IMR-90 (cell line): ENCODE data around the gene PLA2G12A. TPM values are rescaled to one million over a fixed set of nuclear protein-coding genes. Genes with fewer than 3 reads are reported as not detected.

Experiments used
- ATAC-seq: fragments of 200-7000 bp; cut with Tn5 transposase; 2 replicates; pipeline ENCODE4 v1.9.1; 2020; ENCODE audit warnings: low read depth, mild to moderate bottlenecking, moderate library complexity
- BruUV-seq: library from RNA; stranded (reverse); fragments of 400-500 nt; replicated peaks from 2 replicates; lab custom pipeline; 2021; lab: Mats Ljungman, UMichigan
- CTCF ChIA-PET: fragments of 300-600 bp; formaldehyde crosslinking; extraction: SDS; loops from one replicate; lab custom pipeline; 2021; ENCODE audit warnings: antibody characterized with exemption; lab: Yijun Ruan, JAX
- POLR2A ChIA-PET: fragments of 300-600 bp; sonication (Branson Sonifier 250); formaldehyde crosslinking; loops from one replicate; lab custom pipeline; 2022; ENCODE audit warnings: antibody characterized with exemption; ENCODE audit not compliant: unreplicated experiment; lab: Charles Lee
- DNase-seq: peaks from one replicate; pipeline ENCODE4 v3.0.0; 2013
- H2AFZ ChIP-seq: replicated peaks from 2 replicates; pipeline ENCODE3; 2013; ENCODE audit warnings: low read length, mild to moderate bottlenecking; ENCODE audit not compliant: poor library complexity
- H2AK5ac ChIP-seq: 2 replicates; pipeline ENCODE4 v1.6.1; 2013; ENCODE audit warnings: low read depth, low read length, inconsistent platforms
- H2AK9ac ChIP-seq: replicated peaks from 2 replicates; pipeline ENCODE3; 2013; ENCODE audit warnings: mild to moderate bottlenecking, low read depth, low read length, moderate library complexity; ENCODE audit not compliant: poor library complexity
- H2BK120ac ChIP-seq: 2 replicates; pipeline ENCODE4 v1.6.1; 2013; ENCODE audit warnings: low read depth, low read length, inconsistent platforms
- H2BK15ac ChIP-seq: 3 replicates; pipeline ENCODE4 v1.6.1; 2013; ENCODE audit warnings: low read depth, low read length, inconsistent platforms
- H2BK20ac ChIP-seq: 2 replicates; pipeline ENCODE4 v1.6.1; 2013; ENCODE audit warnings: low read depth, mild to moderate bottlenecking, inconsistent platforms, low read length, moderate library complexity
- H2BK5ac ChIP-seq: 2 replicates; pipeline ENCODE4 v1.6.1; 2013; ENCODE audit warnings: mild to moderate bottlenecking, low read depth, low read length, inconsistent platforms; ENCODE audit not compliant: poor library complexity, severe bottlenecking
- H3K14ac ChIP-seq: replicated peaks from 2 replicates; pipeline ENCODE4 v1.6.1; 2013; ENCODE audit warnings: low read depth, low read length, inconsistent platforms
- H3K18ac ChIP-seq: 2 replicates; pipeline ENCODE4 v1.6.1; 2013; ENCODE audit warnings: low read depth, low read length, control low read depth
- H3K23ac ChIP-seq: 2 replicates; pipeline ENCODE4 v1.6.1; 2013; ENCODE audit warnings: low read depth, low read length, inconsistent platforms
- H3K27ac ChIP-seq: 2 replicates; pipeline ENCODE4 v1.5.1; 2013; ENCODE audit warnings: mild to moderate bottlenecking, control low read depth, low read length; ENCODE audit not compliant: insufficient read depth
- H3K27me3 ChIP-seq: 2 replicates; pipeline ENCODE4 v1.6.1; 2013; ENCODE audit warnings: low read length; ENCODE audit not compliant: control insufficient read depth, insufficient read depth
- H3K36me3 ChIP-seq: 2 replicates; pipeline ENCODE4 v1.6.1; 2013; ENCODE audit warnings: low read length, mixed read lengths; ENCODE audit not compliant: control insufficient read depth, insufficient read depth
- H3K4ac ChIP-seq: 2 replicates; pipeline ENCODE4 v1.6.1; 2013; ENCODE audit warnings: low read depth, low read length, inconsistent platforms
- H3K4me1 ChIP-seq: 2 replicates; pipeline ENCODE4 v1.6.1; 2013; ENCODE audit warnings: low read length, mixed read lengths; ENCODE audit not compliant: control insufficient read depth, insufficient read depth
- H3K4me2 ChIP-seq: 2 replicates; pipeline ENCODE4 v1.6.1; 2013; ENCODE audit warnings: low read depth, mild to moderate bottlenecking, control low read depth, low read length, moderate library complexity
- H3K4me3 ChIP-seq: 2 replicates; pipeline ENCODE4 v1.5.1; 2013; ENCODE audit warnings: low read depth, mild to moderate bottlenecking, control low read depth, low read length, moderate library complexity; ENCODE audit not compliant: insufficient read depth
- H3K56ac ChIP-seq: 2 replicates; pipeline ENCODE4 v1.6.1; 2013; ENCODE audit warnings: low read length, inconsistent platforms; ENCODE audit not compliant: insufficient read depth; ENCODE audit errors: extremely low read depth
- H3K79me1 ChIP-seq, 2 experiments: 2 replicates each; pipeline ENCODE4 v1.6.1; 2013; ENCODE audit warnings: low read length in 2 of 2, inconsistent platforms in 1 of 2, low read depth in 1 of 2
- H3K9ac ChIP-seq: 2 replicates; pipeline ENCODE4 v1.6.1; 2013; ENCODE audit warnings: low read depth, low read length, control low read depth
- H3K9me1 ChIP-seq: 2 replicates; pipeline ENCODE4 v1.6.1; 2013; ENCODE audit warnings: low read length, inconsistent platforms; ENCODE audit not compliant: insufficient read depth
- H3K9me3 ChIP-seq: 2 replicates; pipeline ENCODE4 v1.6.1; 2013; ENCODE audit warnings: low read length; ENCODE audit not compliant: control insufficient read depth, insufficient read depth
- H4K20me1 ChIP-seq: 2 replicates; pipeline ENCODE4 v1.6.1; 2013; ENCODE audit warnings: low read length, inconsistent platforms; ENCODE audit not compliant: insufficient read depth
- H4K5ac ChIP-seq: 2 replicates; pipeline ENCODE4 v1.6.1; 2013; ENCODE audit warnings: mild to moderate bottlenecking, low read depth, low read length, control low read depth
- H4K8ac ChIP-seq, 2 experiments: 2 replicates each; pipeline ENCODE4 v1.6.1; 2013; ENCODE audit warnings: low read depth in 2 of 2, low read length in 2 of 2, control low read depth in 1 of 2, inconsistent platforms in 1 of 2
- H4K91ac ChIP-seq: 2 replicates; pipeline ENCODE4 v1.6.1; 2013; ENCODE audit warnings: low read depth, low read length, inconsistent platforms; ENCODE audit not compliant: insufficient read depth
- BHLHE40 ChIP-seq: fragments of 150-350 bp; IDR thresholded peaks from 2 replicates; pipeline ENCODE4 v1.6.1; 2016; ENCODE audit warnings: mild to moderate bottlenecking, low read depth, low read length
- CEBPB ChIP-seq: IDR thresholded peaks from 2 replicates; pipeline ENCODE4 v1.6.1; 2012; ENCODE audit warnings: low read depth, low read length, improper control_type of control experiment
- CHD1 ChIP-seq: IDR thresholded peaks from 2 replicates; pipeline ENCODE4 v1.6.1; 2012; ENCODE audit warnings: low read depth, low read length, improper control_type of control experiment
- CTCF ChIP-seq: conservative IDR thresholded peaks from 2 replicates; pipeline ENCODE4 v1.5.1; 2012; ENCODE audit warnings: mild to moderate bottlenecking, low read depth, low read length, improper control_type of control experiment
- ELK1 ChIP-seq: fragments of 150-350 bp; IDR thresholded peaks from 2 replicates; pipeline ENCODE4 v1.6.1; 2016; ENCODE audit warnings: low read depth, mild to moderate bottlenecking, low read length, moderate library complexity, borderline replicate concordance
- FOS ChIP-seq: fragments of 150-350 bp; IDR thresholded peaks from 2 replicates; pipeline ENCODE4 v1.6.1; 2016; ENCODE audit warnings: low read depth, low read length
- MAFK ChIP-seq: IDR thresholded peaks from 2 replicates; pipeline ENCODE4 v1.6.1; 2012; ENCODE audit warnings: low read depth, low read length, improper control_type of control experiment
- MAZ ChIP-seq: IDR thresholded peaks from 2 replicates; pipeline ENCODE4 v1.6.1; 2012; ENCODE audit warnings: low read depth, mild to moderate bottlenecking, low read length, improper control_type of control experiment, moderate library complexity, borderline replicate concordance
- MXI1 ChIP-seq: IDR thresholded peaks from 2 replicates; pipeline ENCODE4 v1.6.1; 2012; ENCODE audit warnings: low read depth, mild to moderate bottlenecking, low read length, moderate library complexity, borderline replicate concordance
- NFE2L2 ChIP-seq: fragments of 150-350 bp; IDR thresholded peaks from 2 replicates; pipeline ENCODE4 v1.6.1; 2016; ENCODE audit warnings: low read depth, mild to moderate bottlenecking, low read length
- POLR2A ChIP-seq: IDR thresholded peaks from 2 replicates; pipeline ENCODE4 v1.6.1; 2012; ENCODE audit warnings: mild to moderate bottlenecking, low read depth, low read length
- RAD21 ChIP-seq: IDR thresholded peaks from 2 replicates; pipeline ENCODE4 v1.6.1; 2012; ENCODE audit warnings: low read length, improper control_type of control experiment
- RCOR1 ChIP-seq: IDR thresholded peaks from 2 replicates; pipeline ENCODE4 v1.6.1; 2012; ENCODE audit warnings: mild to moderate bottlenecking, low read length, improper control_type of control experiment; ENCODE audit not compliant: insufficient replicate concordance
- RFX5 ChIP-seq: IDR thresholded peaks from 2 replicates; pipeline ENCODE4 v1.8.0; 2012; ENCODE audit warnings: low read depth, mild to moderate bottlenecking, low read length, moderate library complexity
- SMC3 ChIP-seq: fragments of 150-350 bp; IDR thresholded peaks from 2 replicates; pipeline ENCODE4 v1.6.1; 2016; ENCODE audit warnings: low read depth, mild to moderate bottlenecking, antibody characterized with exemption, low read length, moderate library complexity
- USF2 ChIP-seq: fragments of 150-350 bp; IDR thresholded peaks from 2 replicates; pipeline ENCODE4 v1.6.1; 2017; ENCODE audit warnings: mild to moderate bottlenecking, antibody characterized with exemption, low read length, low read depth
- WGBS, 2 experiments: methylation state at CpG; one replicate each; pipeline versions ENCODE4 v1.1.5 to v1.1.7; 2013; ENCODE audit warnings: missing lambda C conversion rate in 2 of 2; ENCODE audit not compliant: insufficient read length in 1 of 2; ENCODE audit errors: extremely low coverage in 2 of 2; 5-methylcytosine and 5-hydroxymethylcytosine counted together
- dilution Hi-C: fragments of 300-500 bp; cut with HindIII; formaldehyde crosslinking; loops from one replicate; pipeline ENCODE4 v1.14.3; 2018; ENCODE audit warnings: low sequenced_read_pairs; ENCODE audit not compliant: unreplicated experiment
- in situ Hi-C: fragments of 300-500 bp; cut with MboI; formaldehyde crosslinking; loops from 3 replicates; pipeline ENCODE4 v1.14.3; 2019; ENCODE audit warnings: low sequenced_read_pairs, inconsistent platforms, mixed read lengths
- intact Hi-C: fragments of 100-400 bp; cut with micrococcal nuclease; formaldehyde crosslinking; loops from 2 replicates; pipeline ENCODE4 v1.10.0; 2022
- polyA plus RNA-seq, 3 experiments: library from polyadenylated mRNA; depleted of rRNA; stranded (reverse); fragments of >200 nt; gene quantifications; 2 replicates each; pipeline ENCODE4 v1.2.3, GENCODE V29; 2012; ENCODE audit warnings: low replicate concordance in 1 of 3
- total RNA-seq: library from RNA; depleted of rRNA; stranded (reverse); fragments of >200 nt; gene quantifications from 2 replicates; pipeline ENCODE4 v1.2.3, GENCODE V29; 2012

Gene PLA2G12A
- total and polyA plus RNA-seq, 2 of the 4 experiments (the other 2 are of a cell fraction), result 10.3 to 17.4 TPM

GRCh38 chr4:109713500-109713899 lies 16.4 kb downstream of the PLA2G12A start:
- no peak overlapping the region for H3K4me3 ChIP-seq
- no peak for DNase-seq
- H3K79me1 ChIP-seq, result no peaks in the 10 kb centered on the region; a peak in 1 of 4 replicates
- ChIA-PET POLR2A (no interaction called here), CTCF (no interaction called here)
- no peak overlapping the region for H3K18ac ChIP-seq
- H2BK20ac ChIP-seq, result no peak overlapping the region
- intact Hi-C loops, result no loop called here
- no peak overlapping the region for H2BK15ac ChIP-seq
- H3K4me2 ChIP-seq, result no peak overlapping the region
- no peak overlapping the region for H4K5ac ChIP-seq
- H4K8ac ChIP-seq, result no peak overlapping the region
- ATAC-seq, result no peak
- H3K4me1 ChIP-seq, result no peaks in the 10 kb centered on the region
- H2BK5ac ChIP-seq, result no peak overlapping the region
- H3K56ac ChIP-seq, result no peak overlapping the region
- no peak overlapping the region for H2AFZ ChIP-seq
- 0 out of 2 replicates have a peak, but pooled peaks cover 2% of the 10 kb centered on the region for H3K36me3 ChIP-seq
- H2AK9ac ChIP-seq, result no peak overlapping the region
- H3K9me1 ChIP-seq, result no peaks in the 10 kb centered on the region
- H3K27ac ChIP-seq, result no peak overlapping the region
- H2BK120ac ChIP-seq, result no peak overlapping the region
- no peak overlapping the region for H4K91ac ChIP-seq
- H3K23ac ChIP-seq, result no peak overlapping the region
- H3K14ac ChIP-seq, result no peak overlapping the region
- no TSS peak for BruUV-seq
- H3K9ac ChIP-seq, result no peak overlapping the region
- WGBS, 2 experiments, result no CpG with 5 or more reads among the region's 3 CpGs
- in situ Hi-C loops, result no loop called here
- H3K4ac ChIP-seq, result no peak overlapping the region
- H3K27me3 ChIP-seq, result no peaks in the 10 kb centered on the region
- H4K20me1 ChIP-seq, result no peaks in the 10 kb centered on the region
- dilution Hi-C loops, result no loop called here
- no peaks in the 10 kb centered on the region for H3K9me3 ChIP-seq
- TF ChIP-seq NFE2L2 (no peak), CTCF (no peak), ELK1 (no peak), MXI1 (no peak), BHLHE40 (no peak), MAZ (no peak), USF2 (no peak), CHD1 (no peak), RAD21 (no peak), SMC3 (no peak), RFX5 (no peak), FOS (no peak), CEBPB (no peak), RCOR1 (no peak), MAFK (no peak), POLR2A (no peak)
- no peak overlapping the region for H2AK5ac ChIP-seq
